Keratinocyte (primary cell): ENCODE data around the gene TRPM3.

Source experiments
- CTCF ChIP-seq, 3 experiments: IDR thresholded peaks in 1 of 3; conservative IDR thresholded peaks in 1 of 3; optimal IDR thresholded peaks in 1 of 3; 2 replicates in 2 of 3; 3 replicates in 1 of 3; pipeline versions ENCODE3 to v1.5.1; 2011; ENCODE audit warnings: low read length in 3 of 3, mild to moderate bottlenecking in 3 of 3, moderate library complexity in 2 of 3, control low read depth in 1 of 3, inconsistent platforms in 1 of 3; ENCODE audit not compliant: insufficient read depth in 2 of 3; ENCODE audit errors: extremely low read depth in 1 of 3
- EZH2 ChIP-seq: IDR thresholded peaks from one replicate; pipeline ENCODE4 v1.6.1; 2012; ENCODE audit warnings: inconsistent platforms, mild to moderate bottlenecking, low read length, moderate library complexity

GRCh38 chr9:70746316-70746715 lies 375.1 kb downstream of the TRPM3 start:
- TF ChIP-seq CTCF (optimal IDR thresholded peaks at IDR 0.05 in 1 of 3, IDR thresholded peaks at IDR 0.05 in 1 of 3, conservative IDR thresholded peaks at IDR 0.05 in 1 of 3; ENCODE audit: extremely low read depth in 1 of 3, insufficient read depth in 2 of 3, low read length in 3 of 3): no peak
- no peak for TF ChIP-seq EZH2
